HG03025 (cell line): ENCODE measurements around the gene SEMA5B.

ENCODE experiments used
- ATAC-seq: cut with Tn5 transposase; IDR thresholded peaks from one replicate; pipeline ENCODE4 v1.9.1; 2021; ENCODE audit warnings: mild to moderate bottlenecking, moderate library complexity; ENCODE audit not compliant: unreplicated experiment, low FRiP score

SEMA5B gene

GRCh38 chr3:123027292-123028232 lies at the start of gene SEMA5B:
TSS of gene SEMA5B (minus strand) at chr3:123027763. CDS start at chr3:122961263, 66,500 bp downstream.
- no peak for ATAC-seq

GRCh38 chr3:123076496-123077418 lies 49.2 kb upstream of the SEMA5B start:
- no peak for ATAC-seq

GRCh38 chr3:123076112-123076495 lies 48.5 kb upstream of the SEMA5B start:
- no peak for ATAC-seq

- ATAC-seq, result no peak
Observed at GRCh38 chr3:123075359-123075758, 47.8 kb upstream of the SEMA5B start.

GRCh38 chr3:123072564-123072963 lies 45.0 kb upstream of the SEMA5B start:
- no peak for ATAC-seq

GRCh38 chr3:123072152-123072551 lies 44.6 kb upstream of the SEMA5B start:
- no peak for ATAC-seq

- ATAC-seq, result no peak
Observed at GRCh38 chr3:123071581-123071980, 44.0 kb upstream of the SEMA5B start.

- no peak for ATAC-seq
Observed at GRCh38 chr3:123071146-123071545, 43.6 kb upstream of the SEMA5B start.

- no peak for ATAC-seq
Observed at GRCh38 chr3:123070510-123070909, 42.9 kb upstream of the SEMA5B start.

- no peak for ATAC-seq
Observed at GRCh38 chr3:123068601-123069381, 41.2 kb upstream of the SEMA5B start.

GRCh38 chr3:123067689-123068600 lies 40.4 kb upstream of the SEMA5B start:
- peak; percentile 31 for ATAC-seq

- peak; percentile 70 for ATAC-seq
Observed at GRCh38 chr3:123066896-123067688, 39.5 kb upstream of the SEMA5B start, which contains the start of gene PDIA5. TSS of gene PDIA5 (plus strand) at chr3:123067025. CDS start at chr3:123067165, 140 bp downstream.

- no peak for ATAC-seq
Observed at GRCh38 chr3:123066599-123066895, 39.0 kb upstream of the SEMA5B start.

- ATAC-seq, result no peak
Observed at GRCh38 chr3:123064914-123065313, 37.4 kb upstream of the SEMA5B start.

- no peak for ATAC-seq
Observed at GRCh38 chr3:123064506-123064905, 36.9 kb upstream of the SEMA5B start.

GRCh38 chr3:123063034-123063433 lies 35.5 kb upstream of the SEMA5B start:
- ATAC-seq, result no peak

GRCh38 chr3:123061856-123062255 lies 34.3 kb upstream of the SEMA5B start:
- no peak for ATAC-seq

- ATAC-seq, result no peak
Observed at GRCh38 chr3:123060054-123060453, 32.5 kb upstream of the SEMA5B start.

- ATAC-seq, result no peak
Observed at GRCh38 chr3:123058505-123058904, 30.9 kb upstream of the SEMA5B start.
